Hepatocyte (in vitro differentiated cells): ENCODE results near the gene SLC4A11. TPM values are rescaled to one million over a fixed set of nuclear protein-coding genes. Genes with fewer than 3 reads are reported as not detected.
A peak's percentile ranks its signal among the peaks of the same experiment; 100 is the strongest.

ENCODE experiments used
- DNase-seq: peaks from one replicate; pipeline ENCODE4 v3.0.0-alpha.2; 2016; ENCODE audit warnings: low spot score
- H2AFZ ChIP-seq: fragments of 200-600 bp; sonication (generic); 2 replicates; pipeline ENCODE4 v1.6.0; 2016; ENCODE audit warnings: antibody characterized with exemption, mild to moderate bottlenecking
- H3K27ac ChIP-seq: fragments of 200-600 bp; sonication (generic); 2 replicates; pipeline ENCODE4 v1.5.1; 2016; ENCODE audit warnings: mild to moderate bottlenecking
- H3K27me3 ChIP-seq: fragments of 200-600 bp; sonication (generic); 2 replicates; pipeline ENCODE4 v1.6.1; 2016
- H3K36me3 ChIP-seq: fragments of 200-600 bp; sonication (generic); replicated peaks from 2 replicates; pipeline ENCODE4 v1.5.1; 2016; ENCODE audit warnings: low read depth; ENCODE audit not compliant: insufficient read depth
- H3K4me1 ChIP-seq: fragments of 200-600 bp; sonication (generic); 2 replicates; pipeline ENCODE4 v1.5.1; 2016; ENCODE audit warnings: mild to moderate bottlenecking, moderate library complexity; ENCODE audit not compliant: insufficient read depth
- H3K4me2 ChIP-seq: fragments of 200-600 bp; sonication (generic); 2 replicates; pipeline ENCODE4 v1.6.0; 2016
- H3K4me3 ChIP-seq: fragments of 200-600 bp; sonication (generic); 2 replicates; pipeline ENCODE4 v1.5.1; 2016; ENCODE audit warnings: mild to moderate bottlenecking
- H3K79me2 ChIP-seq: fragments of 200-600 bp; sonication (generic); 2 replicates; pipeline ENCODE4 v1.6.0; 2017; ENCODE audit warnings: mild to moderate bottlenecking
- H3K9me2 ChIP-seq: fragments of 200-600 bp; sonication (generic); replicated peaks from 2 replicates; pipeline ENCODE4 v1.6.0; 2017; ENCODE audit warnings: mild to moderate bottlenecking; ENCODE audit not compliant: insufficient read depth
- H3K9me3 ChIP-seq: fragments of 200-600 bp; sonication (generic); 2 replicates; pipeline ENCODE4 v1.5.1; 2016; ENCODE audit warnings: low read depth, mild to moderate bottlenecking
- H4K20me1 ChIP-seq: fragments of 200-600 bp; sonication (generic); 2 replicates; pipeline ENCODE4 v1.6.0; 2016; ENCODE audit warnings: mild to moderate bottlenecking; ENCODE audit not compliant: insufficient read depth, poor library complexity, severe bottlenecking
- EZH2 ChIP-seq: fragments of 200-600 bp; sonication (generic); IDR thresholded peaks from 2 replicates; pipeline ENCODE4 v1.6.1; 2016; ENCODE audit warnings: antibody characterized with exemption, mild to moderate bottlenecking, borderline replicate concordance
- EZH2phosphoT487 ChIP-seq: fragments of 200-600 bp; sonication (generic); IDR thresholded peaks from one replicate; pipeline ENCODE4 v1.6.1; 2018; ENCODE audit warnings: antibody characterized with exemption, mild to moderate bottlenecking, low read depth, moderate library complexity; ENCODE audit not compliant: unreplicated experiment, severe bottlenecking
- WGBS: methylation state at CpG from one replicate; pipeline ENCODE4 v1.1.6; 2016; ENCODE audit warnings: low lambda C conversion rate; ENCODE audit errors: missing lambda C conversion rate; 5-methylcytosine and 5-hydroxymethylcytosine counted together
- polyA plus RNA-seq: library from polyadenylated mRNA; unstranded; fragments of >200 nt; fragmentation: Nextera tagmentation; extraction: Ambion mirVana; gene quantifications from 2 replicates; pipeline ENCODE4 v1.2.1, GENCODE V29; 2016
- total RNA-seq: library from RNA; depleted of rRNA; stranded (reverse); fragments of >200 nt; gene quantifications from 2 replicates; pipeline ENCODE4 v1.2.3, GENCODE V29; 2014
- TF ChIP-seq, protein P1 (sequence below): fragments of 200-600 bp; sonication (generic); IDR thresholded peaks from 2 replicates; pipeline ENCODE4 v1.5.1; 2016; ENCODE audit warnings: antibody characterized with exemption, mild to moderate bottlenecking; ENCODE audit not compliant: poor library complexity

Gene SLC4A11
- total and polyA plus RNA-seq, 2 experiments from 2014 or later = 0.37 to 1.3 TPM

DNA sequence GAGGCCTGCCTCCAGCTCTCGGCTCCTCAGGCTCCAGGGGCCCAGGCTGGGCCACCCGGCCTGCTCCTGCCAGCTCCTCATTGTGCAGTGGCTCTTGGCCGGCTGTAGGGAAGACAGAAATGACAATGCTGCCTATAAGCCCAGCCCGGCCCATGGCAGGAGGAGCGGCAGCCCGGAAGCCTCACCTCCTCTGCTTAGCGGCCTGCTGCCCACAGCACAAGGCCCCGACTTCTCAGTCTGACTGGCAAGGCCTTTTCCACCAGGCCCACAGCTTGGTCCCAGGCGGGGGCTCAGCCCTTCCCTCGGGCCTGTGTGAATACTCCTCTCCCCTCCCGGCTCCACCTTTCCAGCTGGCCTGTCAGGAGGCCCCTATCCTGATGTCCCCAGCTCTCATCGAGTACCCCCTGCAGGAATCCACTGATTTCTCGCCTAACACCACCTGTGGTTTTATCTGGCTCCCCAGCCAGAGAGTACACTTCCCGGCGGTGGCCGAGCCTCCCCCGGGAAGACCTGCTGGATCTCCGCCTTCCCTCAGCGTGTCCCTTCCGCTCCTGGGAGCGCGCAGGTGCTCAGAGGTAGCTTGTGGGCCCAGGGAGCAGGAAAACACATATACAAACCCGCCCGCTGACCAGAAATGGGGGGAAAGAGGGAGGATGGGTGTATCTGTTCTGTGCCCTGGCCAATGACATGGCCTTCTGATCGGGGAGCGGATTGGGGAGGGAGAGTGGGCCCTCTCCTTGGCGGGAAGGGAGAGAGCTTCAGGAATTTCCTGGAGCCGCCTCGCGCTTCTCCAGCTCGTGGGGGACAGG, 35.5 kb downstream of the SLC4A11 start:
- H3K4me1 ChIP-seq = peaks cover 17% of the 10 kb centered on the region
- H3K27me3 ChIP-seq = no peaks in the 10 kb centered on the region
- peaks cover 34% of the 10 kb centered on the region for H3K79me2 ChIP-seq
- H3K4me2 ChIP-seq = peak overlapping the region; percentile 93
- peak; percentile 41 for DNase-seq
- H3K9me2 ChIP-seq = no peaks in the 10 kb centered on the region
- no peaks in the 10 kb centered on the region for H4K20me1 ChIP-seq
- H3K9me3 ChIP-seq = no peaks in the 10 kb centered on the region
- H3K4me3 ChIP-seq = peak overlapping the region; percentile 92
- TF ChIP-seq EZH2 (no peak), EZH2phosphoT487 (no peak)
- TF ChIP-seq, protein P1, sequence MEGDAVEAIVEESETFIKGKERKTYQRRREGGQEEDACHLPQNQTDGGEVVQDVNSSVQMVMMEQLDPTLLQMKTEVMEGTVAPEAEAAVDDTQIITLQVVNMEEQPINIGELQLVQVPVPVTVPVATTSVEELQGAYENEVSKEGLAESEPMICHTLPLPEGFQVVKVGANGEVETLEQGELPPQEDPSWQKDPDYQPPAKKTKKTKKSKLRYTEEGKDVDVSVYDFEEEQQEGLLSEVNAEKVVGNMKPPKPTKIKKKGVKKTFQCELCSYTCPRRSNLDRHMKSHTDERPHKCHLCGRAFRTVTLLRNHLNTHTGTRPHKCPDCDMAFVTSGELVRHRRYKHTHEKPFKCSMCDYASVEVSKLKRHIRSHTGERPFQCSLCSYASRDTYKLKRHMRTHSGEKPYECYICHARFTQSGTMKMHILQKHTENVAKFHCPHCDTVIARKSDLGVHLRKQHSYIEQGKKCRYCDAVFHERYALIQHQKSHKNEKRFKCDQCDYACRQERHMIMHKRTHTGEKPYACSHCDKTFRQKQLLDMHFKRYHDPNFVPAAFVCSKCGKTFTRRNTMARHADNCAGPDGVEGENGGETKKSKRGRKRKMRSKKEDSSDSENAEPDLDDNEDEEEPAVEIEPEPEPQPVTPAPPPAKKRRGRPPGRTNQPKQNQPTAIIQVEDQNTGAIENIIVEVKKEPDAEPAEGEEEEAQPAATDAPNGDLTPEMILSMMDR = no peak
- no peaks in the 10 kb centered on the region for H3K36me3 ChIP-seq
- H2AFZ ChIP-seq = peak overlapping the region; percentile 82
- peak overlapping the region; percentile 94 for H3K27ac ChIP-seq
- 15% methylated on average over 31 of the region's 31 CpGs for WGBS

DNA sequence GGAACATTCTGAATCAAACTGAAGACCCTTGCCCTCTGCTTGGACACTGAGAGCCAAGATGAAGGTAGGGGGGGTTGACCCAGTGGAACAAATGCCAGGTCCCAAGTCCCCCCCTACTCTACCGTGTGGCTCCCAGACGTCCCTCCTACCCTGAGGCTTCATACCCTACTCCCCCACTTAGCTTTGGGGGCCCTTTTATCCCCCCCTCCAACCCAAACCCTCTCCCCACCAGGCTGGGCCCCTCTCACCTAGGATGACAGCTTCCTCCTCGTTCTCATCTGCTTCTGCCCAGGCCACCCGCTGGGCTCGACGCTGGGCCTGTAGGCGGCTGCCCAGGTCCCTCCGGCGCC, 36.0 kb downstream of the SLC4A11 start:
- Histone ChIP-seq H3K4me3 (peak overlapping the region; percentile 92), H3K36me3 (no peaks in the 10 kb centered on the region), H3K4me2 (peak overlapping the region; percentile 93), H3K27ac (peak overlapping the region; percentile 94), H3K9me3 (no peaks in the 10 kb centered on the region), H3K27me3 (no peaks in the 10 kb centered on the region), H4K20me1 (no peaks in the 10 kb centered on the region), H3K9me2 (no peaks in the 10 kb centered on the region), H2AFZ (no peak overlapping the region), H3K79me2 (peaks cover 30% of the 10 kb centered on the region), H3K4me1 (peaks cover 11% of the 10 kb centered on the region)
- WGBS = 57% methylated on average over 9 of the region's 9 CpGs
- TF ChIP-seq, protein P1 = no peak
- TF ChIP-seq EZH2phosphoT487 = no peak
- TF ChIP-seq EZH2 = no peak
- DNase-seq = no peak

DNA sequence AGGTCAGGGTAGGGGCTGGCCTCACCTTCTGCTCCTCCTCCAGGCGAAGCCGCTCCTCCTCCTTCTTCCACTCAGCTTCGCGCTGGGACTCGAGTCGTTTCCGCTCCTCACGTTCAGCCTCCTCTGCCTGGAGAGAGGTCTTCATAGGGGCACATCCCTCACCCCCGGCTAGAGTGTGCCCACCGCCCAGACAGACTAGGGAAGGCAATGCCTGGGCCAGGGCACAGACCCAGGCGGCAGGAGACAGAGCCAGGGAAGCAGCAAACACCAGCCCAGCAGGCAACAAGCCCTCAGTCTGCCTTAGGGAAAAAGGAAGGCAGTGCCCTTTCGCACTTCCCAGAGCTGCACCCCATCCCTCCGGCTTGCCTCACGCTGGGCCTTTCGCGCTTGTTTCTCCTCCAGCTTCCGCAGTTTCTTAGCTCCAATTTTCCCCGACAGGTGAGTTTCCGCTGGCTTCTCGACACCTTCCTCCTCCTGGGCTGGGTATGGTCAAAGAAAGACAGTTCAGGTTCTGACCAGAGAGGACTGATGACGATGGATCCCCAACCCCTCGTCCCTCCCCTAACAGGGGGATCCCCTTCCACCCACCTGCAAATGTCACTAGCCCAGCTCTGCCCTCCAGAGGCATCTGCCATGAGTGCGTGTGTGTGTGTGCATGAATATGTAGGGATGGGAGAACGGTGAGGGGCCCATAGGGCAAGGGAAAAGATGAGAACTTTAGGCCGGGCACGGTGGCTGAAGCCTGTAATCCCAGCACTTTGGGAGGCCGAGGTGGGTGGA, 38.8 kb downstream of the SLC4A11 start:
- Histone ChIP-seq H3K4me1 (peaks cover 11% of the 10 kb centered on the region), H3K36me3 (no peaks in the 10 kb centered on the region), H3K79me2 (peaks cover 28% of the 10 kb centered on the region), H2AFZ (no peak overlapping the region), H3K4me2 (no peak overlapping the region), H3K4me3 (no peak overlapping the region), H3K9me3 (no peaks in the 10 kb centered on the region), H3K27me3 (no peaks in the 10 kb centered on the region), H3K9me2 (no peaks in the 10 kb centered on the region), H4K20me1 (no peaks in the 10 kb centered on the region), H3K27ac (no peak overlapping the region)
- WGBS = 96% methylated on average over 27 of the region's 27 CpGs
- no peak for DNase-seq
- no peak for TF ChIP-seq EZH2phosphoT487
- TF ChIP-seq, protein P1 = no peak
- no peak for TF ChIP-seq EZH2
